Cortex of kidney (tissue), 1 donor: Measurements from ENCODE around the gene KRT34.
"Not testable (repeated sequence)": the region's sequence is repeated elsewhere in the genome, so short reads cannot be mapped to it uniquely, and the experiment has no call there.

Source experiments
- DNase-seq: peaks from one replicate; lab custom pipeline; 2025; lab: John Stamatoyannopoulos, UW

Gene KRT34

DNA sequence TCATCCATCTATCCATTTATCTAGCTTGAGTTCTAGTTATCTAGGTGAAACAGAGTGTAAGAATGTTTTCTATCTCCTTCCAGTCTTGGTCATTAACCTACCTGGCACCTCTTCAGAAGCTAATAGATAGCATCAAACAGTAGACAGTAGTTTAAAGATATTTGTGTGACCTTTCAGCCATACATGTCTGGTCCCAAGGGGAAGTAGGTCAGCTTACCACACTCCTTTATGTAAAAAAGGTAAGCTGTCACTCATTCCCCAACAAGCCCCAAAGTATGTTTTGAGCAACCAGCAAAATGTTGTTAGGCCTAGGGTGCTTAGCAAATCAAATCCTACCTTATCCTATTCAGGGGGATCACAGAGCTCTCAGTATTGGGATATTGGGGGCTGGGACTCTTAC, 16.0 kb downstream of the KRT34 start:
- no peak for DNase-seq

DNA sequence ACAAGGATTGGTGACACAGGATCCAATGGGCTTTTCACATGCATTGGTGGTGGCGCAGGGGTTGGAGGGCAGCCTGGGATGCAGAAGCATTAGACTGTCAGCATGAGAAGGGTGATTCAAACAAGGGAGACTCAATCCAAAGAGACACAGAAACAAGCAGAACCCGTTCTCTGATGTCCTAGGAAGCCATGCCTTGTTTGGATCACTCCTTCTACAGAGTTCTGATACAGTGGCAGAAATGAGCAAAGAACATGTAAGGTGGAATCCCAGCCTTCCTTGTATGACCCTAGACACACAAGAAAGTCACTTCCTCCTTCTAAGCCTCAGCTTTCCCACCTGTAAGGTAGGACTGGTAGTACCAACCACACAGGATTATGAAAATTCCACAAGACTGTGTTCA, 18.2 kb downstream of the KRT34 start:
- DNase-seq = no peak

DNA sequence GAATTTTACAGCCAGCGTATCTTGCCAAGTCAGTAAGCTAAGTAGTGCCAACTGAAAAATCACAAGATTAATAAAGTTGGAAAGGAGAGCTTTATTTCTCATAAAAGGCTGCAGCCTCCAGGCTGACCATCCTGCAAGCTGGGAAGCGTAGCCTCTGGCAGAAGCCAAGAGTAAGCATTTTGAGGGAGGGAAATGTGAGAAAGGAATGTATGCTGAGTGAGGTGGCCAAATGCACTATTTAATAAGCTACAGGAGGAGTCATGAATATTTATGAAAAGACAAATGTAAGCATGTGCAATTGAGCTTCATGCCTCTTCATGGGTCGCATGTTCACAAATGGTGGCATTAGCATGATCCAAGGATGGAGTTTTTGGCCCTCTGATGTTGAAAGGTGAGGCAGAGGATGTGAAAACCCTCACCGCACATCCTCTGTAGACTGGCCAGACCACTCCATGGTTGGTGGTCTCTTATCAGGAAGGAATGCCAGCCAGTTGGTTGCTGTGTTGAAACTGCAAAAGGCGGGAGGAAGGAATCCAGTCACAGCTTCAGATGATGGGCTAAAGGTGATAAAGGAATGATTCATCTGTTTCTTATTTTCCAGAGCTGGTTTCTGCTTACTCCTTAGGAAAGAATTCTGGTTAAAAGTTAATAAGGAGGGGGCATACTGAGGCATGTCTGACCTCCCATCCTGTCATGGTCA, 21.7 kb downstream of the KRT34 start:
- DNase-seq = no peak

DNA sequence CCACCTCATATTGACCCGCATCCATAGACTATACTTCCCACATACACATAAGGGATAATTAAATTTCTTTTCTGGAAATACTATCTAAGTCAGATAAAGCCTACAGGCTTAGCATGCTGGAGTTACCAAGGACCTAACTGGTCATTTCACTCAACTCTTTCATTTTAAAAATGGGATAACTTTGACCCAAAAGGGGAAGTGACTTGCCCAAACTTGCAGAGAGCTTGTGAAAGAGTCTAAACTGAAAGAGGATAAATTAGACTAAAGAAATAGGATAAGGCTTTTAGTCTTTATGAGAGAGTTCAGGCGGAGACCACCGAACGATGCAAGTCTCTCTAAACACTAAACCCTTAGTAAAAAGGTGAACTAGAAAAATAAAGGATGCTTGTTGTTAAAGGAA, 27.6 kb downstream of the KRT34 start:
- no peak for DNase-seq

DNA sequence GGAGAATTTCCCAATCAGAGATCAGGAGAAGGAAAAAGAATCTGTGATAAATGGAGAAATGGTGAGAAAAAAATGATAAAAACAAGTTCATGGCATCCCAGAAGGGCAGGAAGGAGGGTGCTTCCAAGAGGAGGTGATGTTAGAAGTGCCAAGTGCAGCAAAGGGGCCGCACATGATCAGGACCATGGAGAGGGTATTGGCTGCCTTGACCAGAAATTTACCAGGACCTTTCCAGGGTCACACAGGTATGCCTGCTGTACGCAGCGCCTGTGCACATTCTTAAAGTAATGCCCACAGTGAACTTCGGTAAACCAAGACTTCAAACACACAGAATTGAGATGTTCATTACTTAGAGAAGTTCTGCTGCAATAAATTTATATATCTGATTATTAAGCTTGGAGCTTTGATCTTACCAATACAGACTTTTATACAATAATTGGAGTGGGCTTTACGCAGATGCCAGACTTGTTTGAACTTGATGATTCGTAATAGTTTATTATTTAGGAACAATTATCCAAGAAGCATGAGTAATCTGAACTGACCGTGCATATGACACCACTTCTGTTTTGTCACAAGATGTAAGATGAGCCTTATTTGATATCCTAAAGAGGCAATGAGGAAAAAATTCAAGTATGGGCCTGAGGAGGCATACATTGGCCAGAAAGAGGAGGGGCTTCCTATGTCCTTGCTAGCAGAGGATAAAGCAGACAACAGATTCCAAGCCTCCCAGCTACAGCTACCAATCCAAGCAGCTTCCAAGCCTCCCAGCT, 29.3 kb downstream of the KRT34 start:
- no peak for DNase-seq

DNA sequence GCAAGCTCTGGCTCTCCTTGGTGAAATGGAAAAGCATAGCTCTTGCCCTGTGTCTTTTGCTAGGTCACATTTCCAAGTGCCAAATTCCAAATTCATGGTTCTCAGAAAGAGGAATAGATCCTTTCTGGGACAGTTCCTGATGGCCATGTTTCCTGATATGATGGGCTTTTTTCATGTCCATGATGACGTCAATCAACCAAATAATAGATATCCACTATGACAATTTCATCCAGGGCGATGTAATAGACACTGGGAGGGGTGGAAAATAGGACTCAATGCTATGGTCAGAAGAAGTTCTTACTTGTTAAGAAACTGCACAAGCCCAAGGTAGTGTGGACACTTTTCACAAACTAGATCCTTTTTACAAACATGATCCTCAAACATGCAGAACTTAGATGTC, 30.9 kb downstream of the KRT34 start:
- no peak for DNase-seq

DNA sequence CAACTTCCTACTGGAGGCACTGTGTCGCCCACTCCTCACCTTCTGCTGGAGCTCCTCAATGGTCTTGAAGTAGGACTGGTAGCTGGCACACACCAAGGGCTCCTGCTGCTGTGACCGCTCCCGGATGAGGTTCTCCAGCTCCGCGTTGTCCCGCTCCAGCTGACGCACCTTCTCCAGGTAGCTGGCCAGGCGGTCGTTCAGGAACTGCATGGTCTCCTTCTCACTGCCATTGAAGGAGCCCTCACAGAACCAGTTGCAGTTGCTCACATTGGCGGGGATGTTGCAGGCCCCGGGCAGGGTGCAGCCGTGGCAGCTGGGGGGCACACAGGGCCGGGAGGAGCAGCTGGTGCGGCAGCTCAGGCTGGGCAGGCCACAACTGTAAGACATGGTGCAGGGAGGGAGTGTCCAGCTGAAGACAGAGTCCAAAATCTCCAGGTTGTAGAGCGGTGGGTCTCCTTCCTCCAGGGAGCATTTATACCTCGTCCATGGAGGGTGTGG, 31.7 kb downstream of the KRT34 start, which contains the start of gene KRT33A:
KRT33A (minus strand) TSS at position 448 of the 498 bp plus-strand sequence; CDS start at position 387, 61 bp downstream.
- DNase-seq = not testable (repeated sequence)

DNA sequence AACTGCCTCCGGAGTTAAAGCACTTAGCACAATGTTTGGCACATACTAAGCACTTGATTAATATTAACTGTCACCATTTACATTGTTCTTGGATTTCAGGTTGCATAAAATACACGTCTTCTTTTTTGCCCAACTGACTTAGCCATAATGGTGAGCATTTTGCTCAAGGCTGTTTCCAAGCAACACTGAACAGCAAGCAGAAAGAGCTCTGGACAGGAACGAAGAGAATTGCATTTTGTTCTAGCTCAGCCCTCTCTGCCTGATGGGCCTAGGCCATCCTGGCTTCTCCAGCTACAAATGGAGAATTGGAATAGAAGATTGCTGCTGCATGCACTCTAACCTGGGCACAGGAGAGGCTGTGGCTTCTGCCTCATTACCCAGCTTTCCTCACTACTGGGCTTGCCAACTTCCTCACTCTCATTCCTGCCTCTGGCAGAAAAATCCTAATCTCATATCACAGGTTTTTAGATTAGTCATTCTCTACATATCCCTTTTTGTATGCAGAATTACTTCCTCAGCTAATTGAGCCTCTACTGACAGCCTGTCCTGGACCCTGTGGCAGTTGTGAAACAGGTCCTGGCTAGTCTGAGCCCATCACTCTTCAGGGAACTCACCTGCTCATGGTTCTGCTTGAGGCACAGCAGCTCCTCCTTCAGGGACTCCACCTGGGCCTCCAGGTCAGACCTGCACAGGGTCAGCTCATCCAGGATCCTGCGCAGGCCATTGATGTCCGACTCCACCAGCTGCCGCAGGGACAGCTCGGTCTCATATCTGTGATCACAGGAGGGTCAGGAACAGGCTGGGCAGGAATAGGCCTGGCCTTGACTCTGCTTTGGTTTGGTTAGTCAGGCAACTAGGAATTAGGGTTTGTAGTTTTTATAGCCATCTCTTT, 34.0 kb downstream of the KRT34 start:
- DNase-seq = no peak

DNA sequence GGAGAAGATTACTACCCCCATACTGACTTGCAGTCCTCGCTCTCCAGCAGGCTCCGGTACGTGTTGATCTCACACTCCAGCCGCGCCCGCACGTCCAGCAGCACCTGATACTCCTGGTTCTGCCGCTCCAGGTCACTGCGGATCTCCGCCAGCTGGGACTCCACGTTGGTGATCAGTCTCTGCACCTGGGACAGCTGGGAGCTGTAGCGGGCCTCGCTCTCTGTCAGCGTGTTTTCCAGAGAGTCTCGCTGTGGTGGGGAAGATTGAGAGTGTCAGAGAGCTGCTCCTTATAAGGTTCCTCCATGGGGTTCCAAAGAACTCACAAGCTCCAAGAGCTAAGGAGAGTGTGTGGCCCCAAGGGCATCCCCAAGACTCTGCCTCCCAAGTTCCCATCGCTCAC, 35.7 kb downstream of the KRT34 start:
- DNase-seq = not testable (repeated sequence)

DNA sequence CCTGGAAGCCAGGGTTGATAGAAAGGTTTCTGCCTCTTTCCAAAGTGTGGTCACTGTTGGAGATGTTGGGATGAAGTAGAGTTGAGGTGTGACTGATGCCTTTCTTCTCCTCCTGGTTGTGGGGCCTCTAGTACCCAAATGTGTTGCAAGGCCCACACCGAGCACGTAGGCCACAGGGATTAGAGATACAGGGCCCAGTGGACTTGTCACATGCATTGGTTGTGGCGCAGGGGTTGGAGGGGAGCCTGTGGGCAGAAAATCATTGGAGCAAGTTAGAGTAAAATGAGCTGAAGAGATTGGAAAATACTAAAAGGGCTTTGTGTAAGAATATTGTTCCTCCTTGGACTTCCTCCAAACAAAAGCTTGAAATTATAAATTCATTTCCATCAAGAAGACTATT, 36.1 kb downstream of the KRT34 start:
- no peak for DNase-seq

DNA sequence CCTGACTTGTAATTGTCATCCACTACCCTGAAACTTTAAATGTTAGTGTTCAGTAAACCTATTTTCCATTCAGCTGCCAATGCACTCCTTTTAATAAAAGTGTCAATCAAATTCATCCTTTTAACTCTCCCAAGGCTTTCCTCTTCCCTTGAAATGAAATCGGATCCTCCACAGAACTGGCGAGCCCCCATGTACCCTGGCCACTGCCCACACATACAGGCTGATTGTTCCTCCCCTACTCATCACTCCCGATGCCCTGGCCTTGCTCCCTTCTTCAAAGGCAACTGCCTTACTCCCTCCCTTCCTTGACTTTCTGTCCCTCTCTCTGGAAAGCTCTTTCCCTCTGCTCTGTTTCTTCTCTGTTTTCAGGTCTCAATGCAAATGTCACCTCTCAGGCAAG, 39.1 kb downstream of the KRT34 start:
- no peak for DNase-seq

DNA sequence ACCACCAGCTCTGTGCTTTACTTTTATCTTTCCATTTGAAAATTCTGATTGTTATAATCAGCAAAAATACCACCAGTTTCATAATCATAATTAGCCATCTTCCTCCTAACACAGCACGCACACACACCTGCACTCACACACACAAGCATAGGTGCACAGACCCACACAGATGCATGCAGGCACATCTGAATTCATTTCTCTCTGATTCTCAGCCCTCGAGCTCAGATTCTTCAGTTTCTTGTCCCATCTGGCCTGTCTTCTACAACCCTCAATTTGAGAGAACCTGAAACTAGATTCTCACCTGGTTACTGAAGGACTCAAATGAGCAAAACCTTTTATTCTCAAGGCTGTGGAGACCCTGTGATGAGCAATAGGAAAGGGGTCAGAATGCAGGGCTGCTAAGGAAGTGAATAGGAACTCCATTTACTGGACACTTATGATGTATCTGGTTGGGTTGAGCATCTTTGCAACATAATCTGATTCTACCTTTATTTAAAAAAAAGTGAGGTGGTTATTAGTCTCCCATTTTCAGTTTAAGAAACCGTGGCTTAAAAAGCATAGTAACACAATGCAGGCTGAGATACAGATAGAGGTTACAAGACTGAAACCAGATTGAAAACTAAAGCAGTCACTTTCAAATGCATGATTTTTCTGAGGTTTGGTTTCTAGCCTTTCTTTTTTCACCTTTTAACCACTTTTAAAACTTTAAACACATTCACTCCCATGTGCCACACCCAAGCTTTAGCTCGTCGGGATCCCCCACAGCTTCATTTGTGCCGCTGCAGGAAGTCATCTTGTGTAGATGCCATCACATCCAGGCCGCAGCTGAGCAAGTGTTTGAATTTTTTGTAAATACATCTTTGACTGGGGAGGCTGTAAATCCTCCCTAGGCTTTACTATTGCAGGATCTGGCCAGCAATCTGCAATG, 40.9 kb downstream of the KRT34 start:
- no peak for DNase-seq

DNA sequence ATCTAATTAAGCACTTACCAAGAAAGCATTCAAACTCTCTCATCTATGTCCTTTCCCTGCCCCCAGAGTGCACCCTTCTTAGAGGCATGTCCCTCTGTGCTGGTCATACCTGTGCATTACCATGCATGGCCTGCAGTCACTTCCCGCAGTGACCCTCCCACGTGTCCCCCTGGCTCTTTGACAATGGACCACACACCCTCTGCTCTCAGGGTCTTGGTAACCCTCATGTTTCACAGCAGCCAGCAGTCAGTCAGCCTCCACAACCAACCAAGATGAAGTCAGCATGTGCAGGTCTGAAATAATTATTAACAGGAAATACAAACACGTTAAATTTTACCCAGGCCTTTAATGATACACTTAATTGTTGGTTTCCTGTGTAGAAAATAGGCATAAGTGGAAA, 41.6 kb downstream of the KRT34 start:
- DNase-seq = no peak

DNA sequence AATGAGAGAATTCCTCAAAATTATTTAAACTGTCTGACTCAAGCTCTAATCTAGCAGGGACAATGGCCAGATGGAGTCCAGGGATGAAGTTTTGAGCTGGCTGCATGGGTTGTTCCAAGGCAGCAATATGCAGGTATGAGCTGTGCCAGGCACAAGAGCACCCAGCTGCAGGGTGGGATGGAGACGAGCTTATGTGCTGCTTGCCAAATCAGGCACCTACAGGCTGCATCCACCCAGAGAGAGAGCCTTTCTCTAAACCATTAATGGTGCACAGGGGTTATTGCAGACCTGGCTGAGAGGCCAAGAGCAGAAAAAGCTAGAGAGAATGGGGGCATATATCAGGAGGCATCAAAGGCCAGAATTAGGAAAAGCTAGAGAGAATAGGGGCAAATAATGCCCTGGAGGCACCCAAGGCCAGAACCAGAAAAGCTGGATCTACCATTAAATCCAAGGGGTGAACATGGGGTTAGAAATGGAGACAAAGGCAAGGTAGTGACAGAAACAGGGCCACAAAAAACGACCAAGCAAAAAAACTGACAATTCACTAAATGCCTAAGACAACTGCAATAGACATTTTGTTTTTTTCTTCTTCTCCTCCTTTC, 42.4 kb downstream of the KRT34 start:
- DNase-seq = no peak

DNA sequence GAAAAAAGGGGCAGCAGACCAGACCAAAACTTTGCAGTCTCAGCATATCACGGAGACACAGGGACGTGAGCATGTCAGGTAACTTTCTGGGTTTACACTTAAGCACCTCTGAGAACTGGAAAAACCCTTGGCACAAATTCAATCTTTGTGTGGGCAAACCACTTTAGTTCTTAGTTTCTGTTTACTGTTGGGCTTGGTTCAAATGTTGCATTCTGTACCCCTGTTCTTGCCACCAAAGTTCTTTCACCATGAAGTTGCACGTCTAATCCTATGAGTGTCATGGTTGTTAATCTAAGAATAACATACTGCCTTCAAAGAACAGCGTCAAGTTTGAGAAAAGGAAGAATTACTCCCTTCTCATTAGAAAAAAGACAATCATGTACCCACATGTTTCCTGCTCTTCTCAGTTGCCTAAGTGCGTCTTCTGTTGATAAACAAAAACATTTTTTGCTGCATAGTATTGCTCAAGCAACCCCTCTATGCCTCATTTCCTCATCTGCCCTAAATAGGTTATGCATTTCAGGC, 43.1 kb downstream of the KRT34 start:
- no peak for DNase-seq

DNA sequence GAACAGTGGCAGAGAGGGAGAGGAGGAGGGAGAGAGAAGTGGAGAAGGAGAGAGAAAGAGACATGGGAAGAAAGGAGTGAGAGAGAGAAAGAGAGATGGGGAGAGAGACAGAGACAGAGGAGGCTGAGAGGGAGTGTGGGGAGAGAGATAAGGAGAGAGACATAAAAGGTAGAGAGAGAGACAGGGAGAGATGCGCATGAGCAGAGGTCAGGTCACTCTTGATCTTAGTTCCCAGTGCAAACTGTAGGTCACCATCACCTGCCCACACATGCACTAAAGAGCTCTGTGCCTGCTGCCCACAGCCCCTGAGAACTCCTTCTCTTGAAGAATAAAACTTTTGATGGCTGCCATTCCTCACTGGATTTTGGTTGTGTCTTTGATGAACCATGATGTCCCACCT, 46.4 kb downstream of the KRT34 start:
- no peak for DNase-seq

DNA sequence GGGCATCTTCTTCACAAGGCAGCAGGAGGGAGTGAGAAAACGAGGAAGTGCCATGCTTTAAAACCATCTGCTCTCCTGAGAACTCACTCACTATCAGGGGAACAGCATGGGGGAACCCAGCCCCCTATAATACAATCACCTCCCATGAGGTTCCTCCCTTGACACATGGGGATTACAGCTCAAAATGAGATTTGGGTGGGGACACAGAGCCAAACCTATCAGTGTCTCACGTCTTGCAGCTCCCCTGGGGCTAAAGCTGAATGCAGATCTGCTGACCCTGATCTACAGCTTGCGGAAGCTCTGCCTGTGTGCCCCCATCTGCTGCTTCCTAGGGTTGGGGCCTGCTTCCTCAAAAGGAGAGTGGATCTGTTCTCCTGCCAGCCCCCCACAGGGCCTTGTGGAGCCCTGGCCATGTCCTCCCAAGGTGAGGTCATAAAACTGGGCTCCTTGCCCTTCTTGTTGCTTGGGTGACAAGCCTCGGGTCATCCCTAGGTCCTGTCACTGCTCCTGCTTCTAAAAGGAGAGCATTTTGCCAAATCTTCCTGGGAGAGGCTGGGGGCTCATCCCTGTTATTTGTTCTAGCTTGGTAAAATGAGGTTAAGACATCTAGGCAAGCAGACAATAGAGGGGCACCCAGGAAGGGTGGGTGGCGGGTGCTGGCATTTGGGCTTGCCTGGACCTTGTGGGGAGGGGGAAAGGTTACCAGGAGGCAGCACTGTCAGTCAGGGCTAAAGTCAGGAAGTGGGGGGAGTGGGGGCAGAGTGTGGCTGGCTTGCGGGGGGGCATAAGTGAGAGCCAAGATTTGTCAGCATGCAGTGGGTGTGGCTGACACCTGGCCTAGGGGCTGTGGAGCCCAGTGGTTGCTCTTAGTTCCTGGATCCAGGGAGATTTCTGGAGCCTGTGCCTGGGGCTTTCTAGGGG, 47.5 kb downstream of the KRT34 start:
- no peak for DNase-seq

DNA sequence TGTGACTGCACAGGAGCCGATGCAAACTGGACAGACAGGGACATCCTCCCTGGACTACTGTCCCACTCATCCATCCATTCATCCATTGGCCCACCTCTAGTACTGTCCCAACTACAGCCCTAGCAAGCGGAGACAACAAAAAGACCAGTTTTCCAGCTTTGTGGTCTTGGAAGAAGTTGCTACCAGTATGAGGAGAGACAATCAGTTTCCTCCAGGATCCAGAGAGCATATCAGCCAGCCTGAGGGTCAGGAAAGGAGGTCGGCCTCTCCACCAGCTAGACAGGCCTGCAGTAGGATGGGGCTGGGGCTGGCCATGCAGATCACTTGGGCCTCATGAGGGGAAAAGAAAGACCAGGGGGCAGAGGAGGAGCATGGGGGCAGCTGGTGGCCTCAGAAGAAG, 48.3 kb downstream of the KRT34 start:
- no peak for DNase-seq

DNA sequence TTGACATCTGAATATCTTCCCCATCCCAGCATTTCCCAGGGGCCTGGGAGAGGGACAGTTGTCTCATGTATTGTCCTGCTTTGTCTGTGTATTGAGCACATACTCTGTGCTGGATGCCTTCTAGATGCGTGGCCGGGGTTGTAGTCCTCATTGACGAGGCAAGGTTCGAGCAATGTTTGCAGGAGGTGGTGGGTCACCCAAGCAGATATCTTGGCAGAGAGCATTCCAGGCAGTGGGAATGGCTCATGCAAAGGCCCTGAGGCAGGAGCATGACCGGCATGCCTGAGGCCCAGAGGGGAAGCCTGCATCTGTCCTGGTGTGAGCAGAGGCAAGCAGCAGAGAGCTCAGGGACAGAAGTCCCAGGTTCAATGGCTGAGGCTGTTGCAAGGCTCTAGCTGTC, 49.0 kb downstream of the KRT34 start:
- DNase-seq = no peak

DNA sequence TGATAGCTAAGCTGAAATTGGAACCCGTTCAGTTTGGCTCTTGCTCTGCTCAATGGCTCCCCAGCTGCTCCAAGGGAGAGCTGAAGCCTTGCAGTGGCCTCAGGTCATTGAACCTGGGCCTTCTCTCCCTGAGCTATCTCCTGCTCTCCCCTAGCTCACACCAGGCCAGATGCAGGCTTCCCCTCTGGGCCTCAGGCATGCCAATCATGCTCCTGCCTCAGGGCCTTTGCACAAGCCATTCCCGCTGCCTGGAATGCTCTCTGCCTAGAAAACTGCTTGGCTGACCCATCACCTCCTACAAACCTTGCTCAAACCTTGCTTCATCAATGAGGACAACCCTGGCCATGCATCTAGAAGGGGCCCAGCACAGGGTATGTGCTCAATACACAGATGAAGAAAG, 49.9 kb downstream of the KRT34 start:
- no peak for DNase-seq
